A375 (cell line): ENCODE results near the gene RAB34. TPM values are rescaled to one million over a fixed set of nuclear protein-coding genes. Genes with fewer than 3 reads are reported as not detected.

Source experiments
- small RNA-seq: library from RNA; depleted of rRNA; stranded (forward); fragments of <200 nt; gene quantifications from one replicate; pipeline ENCODE3, GENCODE V24; 2014
- total RNA-seq: library from RNA; depleted of rRNA; stranded (reverse); fragments of >200 nt; shearing (Covaris generic); gene quantifications from 2 replicates; pipeline ENCODE4 v1.2.3, GENCODE V29; 2014; rRNA removed

The RAB34 gene, protein sequence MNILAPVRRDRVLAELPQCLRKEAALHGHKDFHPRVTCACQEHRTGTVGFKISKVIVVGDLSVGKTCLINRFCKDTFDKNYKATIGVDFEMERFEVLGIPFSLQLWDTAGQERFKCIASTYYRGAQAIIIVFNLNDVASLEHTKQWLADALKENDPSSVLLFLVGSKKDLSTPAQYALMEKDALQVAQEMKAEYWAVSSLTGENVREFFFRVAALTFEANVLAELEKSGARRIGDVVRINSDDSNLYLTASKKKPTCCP
- total RNA-seq, result 217 and 273 TPM in 2 replicates

DNA sequence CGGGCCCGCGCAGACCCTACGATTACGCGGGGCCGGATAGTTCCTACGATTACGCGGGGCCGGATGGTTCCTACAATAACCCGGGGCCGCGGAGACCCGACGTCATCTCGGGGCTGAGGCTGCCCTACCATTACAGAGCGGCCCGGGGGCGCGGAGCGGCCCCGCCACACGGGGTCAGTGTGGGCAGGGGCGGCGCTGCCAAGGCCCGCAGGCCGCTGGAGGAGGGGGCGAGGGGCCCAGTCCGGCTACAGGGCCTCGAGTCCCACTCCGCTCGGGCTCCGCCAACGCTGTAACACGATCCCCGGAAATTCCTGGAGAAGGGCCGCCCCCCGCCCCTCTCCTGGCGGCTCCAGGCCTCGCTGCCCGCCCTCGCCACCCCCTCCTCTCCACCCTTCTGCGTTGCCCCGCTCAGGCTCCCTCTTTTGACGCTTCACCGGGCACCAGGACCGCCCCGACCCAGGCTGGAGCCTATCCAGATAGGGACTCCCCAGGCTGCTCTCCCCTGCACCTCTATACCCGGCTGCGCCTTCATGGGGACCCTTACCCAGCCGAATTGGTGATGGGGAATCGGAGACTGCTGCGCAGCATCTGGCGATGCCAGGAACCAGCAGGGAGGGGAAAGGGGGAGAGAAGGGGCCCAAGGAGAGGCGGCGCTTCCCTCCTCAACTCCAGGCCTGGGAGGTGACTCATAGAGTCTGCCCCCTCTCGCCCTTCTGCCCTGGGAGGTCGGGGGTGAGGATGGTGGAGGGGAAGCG is at the start of gene RAB34:
Gene RAB34 (minus strand): TSS at position 291 of the 755 bp plus-strand sequence. CDS start 602 bp downstream, outside the sequence.

DNA sequence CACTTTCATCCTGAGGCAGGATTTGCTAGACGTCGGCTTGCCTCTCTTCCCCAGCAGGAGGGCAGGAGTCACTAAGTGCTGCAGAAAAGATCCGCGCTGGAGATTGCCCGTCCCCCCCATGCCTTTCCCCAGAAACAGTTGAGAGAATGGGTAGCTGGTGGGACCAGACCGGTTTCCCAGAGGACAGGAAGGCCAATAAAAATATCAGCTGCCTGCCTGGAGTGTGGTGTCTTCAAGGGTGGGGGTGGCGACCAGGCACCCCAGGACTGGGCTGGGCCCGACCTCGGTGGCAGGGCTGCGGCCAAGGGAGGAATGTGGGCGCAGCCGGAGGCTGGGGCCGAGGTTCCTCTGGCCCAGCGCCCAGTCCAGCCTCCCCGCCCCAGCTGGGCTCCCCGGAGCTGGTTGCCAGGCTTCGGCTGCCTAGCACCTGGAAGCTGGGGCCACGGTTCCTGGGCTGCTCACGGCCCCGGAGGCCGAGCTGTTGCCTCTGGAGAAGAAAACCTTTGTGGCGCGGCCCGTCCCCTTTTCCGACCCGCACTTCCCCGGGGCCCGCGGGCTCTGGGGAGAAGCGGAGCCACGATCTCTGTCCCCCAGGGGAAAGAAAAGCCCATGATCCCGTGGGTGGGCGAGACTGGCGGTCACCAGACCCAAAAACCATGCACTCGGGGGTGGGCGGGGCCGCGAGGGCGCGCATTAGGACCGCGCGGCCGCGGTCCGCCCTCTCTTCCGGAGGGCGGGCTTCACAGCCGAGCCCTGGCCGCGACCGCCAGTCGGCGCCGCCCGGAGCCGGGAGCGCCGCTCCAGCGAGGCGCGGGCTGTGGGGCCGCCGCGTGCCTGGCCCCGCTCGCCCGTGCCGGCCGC is 25.8 kb upstream of the RAB34 start, which contains the start of gene TRAF4:
Gene TRAF4 (plus strand): TSS at position 769 of the 861 bp plus-strand sequence. CDS start 102 bp downstream, outside the sequence.

DNA sequence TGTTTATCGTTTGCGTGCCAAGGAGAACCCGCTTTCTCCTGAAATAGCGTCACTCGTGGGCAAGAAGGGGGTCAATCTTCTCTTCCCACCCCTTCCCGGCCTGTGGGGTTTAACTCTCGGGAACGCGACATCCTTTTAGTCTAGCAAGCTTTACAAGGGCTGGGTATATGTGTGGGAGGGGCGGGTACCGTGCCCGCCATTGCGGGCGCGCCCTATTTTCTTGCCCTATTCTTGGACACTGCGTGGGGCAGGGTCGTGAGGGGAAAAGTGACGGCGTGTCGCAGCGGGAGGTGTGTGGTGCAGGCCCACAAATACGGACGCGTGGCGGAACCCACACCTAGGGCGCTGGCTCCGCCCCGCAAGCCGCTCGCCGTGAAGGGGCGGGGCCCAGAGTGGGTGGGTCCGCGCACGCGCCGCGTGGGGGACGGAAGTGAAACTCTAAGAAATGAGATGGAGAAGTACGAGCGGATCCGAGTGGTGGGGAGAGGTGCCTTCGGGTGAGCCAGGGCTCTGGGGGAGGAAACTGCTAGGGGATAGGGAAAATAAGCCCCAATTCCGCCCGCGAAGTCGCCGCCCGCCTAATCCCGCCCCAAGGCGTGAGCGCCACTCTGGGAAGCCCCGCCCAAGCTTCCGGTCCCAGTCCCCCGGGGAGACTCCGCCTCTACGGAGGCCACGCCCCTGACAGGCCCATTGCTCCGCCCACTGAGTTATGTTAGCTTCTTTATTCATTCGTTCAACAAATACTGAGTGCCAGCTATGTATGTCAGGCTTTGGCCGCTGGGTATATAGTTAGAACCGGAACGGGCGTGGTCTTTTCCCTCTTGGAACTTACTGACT is 10.9 kb upstream of the RAB34 start, which contains the start of gene NEK8:
Gene NEK8 (plus strand): TSS at position 425 of the 837 bp plus-strand sequence. CDS start 26 bp downstream, at position 451.

DNA sequence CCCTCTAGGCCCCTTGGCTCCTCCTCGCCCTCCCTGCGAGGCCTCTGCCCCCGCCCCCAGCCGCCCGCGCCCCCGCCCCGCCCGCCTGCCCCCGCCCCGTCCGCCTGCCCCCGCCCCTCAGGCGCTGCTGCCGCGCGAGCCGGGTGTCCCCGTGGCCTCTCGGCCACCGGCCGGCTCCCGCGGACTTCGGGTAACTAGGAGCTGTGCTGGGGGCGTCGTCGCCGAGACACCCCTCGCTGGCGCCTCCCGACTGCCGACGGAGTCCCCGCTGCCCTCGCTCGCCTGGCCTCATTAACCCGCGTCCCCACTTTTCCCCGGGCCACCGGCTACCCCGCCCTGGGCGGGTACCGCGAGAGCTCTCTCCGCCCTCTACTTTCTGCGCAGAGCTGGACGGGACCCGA is 8.6 kb upstream of the RAB34 start, which contains the start of gene TLCD1:
Gene TLCD1 (minus strand): TSS at position 8 of the 401 bp plus-strand sequence. CDS start 136 bp downstream, outside the sequence.

DNA sequence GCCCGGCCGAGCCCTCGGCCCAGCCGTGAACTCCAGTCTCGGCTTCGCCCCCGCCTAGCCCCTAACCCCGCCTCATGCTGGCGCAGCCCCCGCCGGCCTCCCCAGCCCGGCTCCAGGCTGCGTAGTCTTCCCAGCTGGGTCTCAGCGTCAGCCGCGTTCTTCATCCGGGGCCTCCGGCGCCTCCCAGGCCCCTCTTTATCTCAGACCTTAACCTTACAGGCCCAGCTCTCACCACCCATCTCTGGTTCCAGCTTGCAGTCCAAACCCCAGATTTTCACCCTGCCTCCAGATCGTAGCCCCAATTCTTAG is 6.0 kb downstream of the RAB34 start, which contains the start of gene PROCA1:
Gene PROCA1 (minus strand): TSS at position 166 of the 309 bp plus-strand sequence. CDS start 228 bp downstream, outside the sequence.

Small RNAs within 50 kb of the gene (small RNA-seq; reads per million reads assigned to genes)
- gene SNORD42A (not detected), gene SNORD42B (not detected), gene SNORD4A (not detected), gene SNORD4B (not detected)

Other genes with a start within 250 kb of the RAB34 start
- not detected in 2 replicates for gene SLC13A2, start 244.2 kb downstream of the RAB34 start, total RNA-seq
- gene FOXN1, start 211.5 kb downstream of the RAB34 start, total RNA-seq, result 0.11 TPM in 1 of 2 replicates, not detected in the other
- gene UNC119, start 165.2 kb downstream of the RAB34 start, total RNA-seq, result 41.9 and 42.8 TPM in 2 replicates
- gene PIGS, start 146.3 kb downstream of the RAB34 start, total RNA-seq, result 64.5 and 79.7 TPM in 2 replicates
- gene ALDOC, start 141.0 kb downstream of the RAB34 start, total RNA-seq, result 116 and 133 TPM in 2 replicates
- 97.4 and 108 TPM in 2 replicates for gene SPAG5, start 118.8 kb downstream of the RAB34 start, total RNA-seq
- gene RSKR, start 103.7 kb downstream of the RAB34 start, total RNA-seq, result 6.3 and 7.8 TPM in 2 replicates
- 114 and 124 TPM in 2 replicates for gene BLTP2, start 72.7 kb downstream of the RAB34 start, total RNA-seq
- gene SDF2, start 56.0 kb downstream of the RAB34 start, total RNA-seq, result 44.1 and 50.7 TPM in 2 replicates
- 61.7 and 66.9 TPM in 2 replicates for gene SUPT6H, start 55.7 kb downstream of the RAB34 start, total RNA-seq
- 7.3 and 10.3 TPM in 2 replicates for gene PROCA1, start 6.0 kb downstream of the RAB34 start, total RNA-seq
- gene RPL23A, start 2.1 kb upstream of the RAB34 start, total RNA-seq, result 965 and 1,132 TPM in 2 replicates
- gene TLCD1, start 8.4 kb upstream of the RAB34 start, total RNA-seq, result 16.1 and 18.9 TPM in 2 replicates
- 2.7 and 3.1 TPM in 2 replicates for gene NEK8, start 10.9 kb upstream of the RAB34 start, total RNA-seq
- 91.1 and 92.0 TPM in 2 replicates for gene TRAF4, start 26.1 kb upstream of the RAB34 start, total RNA-seq
- gene FAM222B, start 124.9 kb upstream of the RAB34 start, total RNA-seq, result 10.9 and 11.8 TPM in 2 replicates
- gene ERAL1, start 137.1 kb upstream of the RAB34 start, total RNA-seq, result 24.2 and 35.3 TPM in 2 replicates
- 36.3 and 39.4 TPM in 2 replicates for gene FLOT2, start 179.9 kb upstream of the RAB34 start, total RNA-seq
- gene DHRS13, start 185.2 kb upstream of the RAB34 start, total RNA-seq, result 19.3 and 20.6 TPM in 2 replicates
- 23.2 and 23.6 TPM in 2 replicates for gene PHF12, start 233.7 kb upstream of the RAB34 start, total RNA-seq